GM19238 (cell line): ENCODE data around the gene CCN2.
"Not testable (repeated sequence)": the region's sequence is repeated elsewhere in the genome, so short reads cannot be mapped to it uniquely, and the experiment has no call there.

Experiments used
- DNase-seq: peaks from one replicate; pipeline ENCODE4 v3.0.0; 2011; ENCODE audit warnings: low spot score; ENCODE audit not compliant: insufficient read length

Gene CCN2

GRCh38 chr6:131910956-131911355 is 40.2 kb downstream of the CCN2 start:
- no peak for DNase-seq

- no peak for DNase-seq
These were observed 41.0 kb downstream of the CCN2 start for GRCh38 chr6:131910219-131910589.

GRCh38 chr6:131909408-131910218 is 41.6 kb downstream of the CCN2 start:
- peak; percentile 16 for DNase-seq

GRCh38 chr6:131908787-131909186 is 42.4 kb downstream of the CCN2 start:
- not testable (repeated sequence) for DNase-seq

- DNase-seq, result not testable (repeated sequence)
These were observed 47.4 kb downstream of the CCN2 start for GRCh38 chr6:131903734-131904133.

GRCh38 chr6:131901326-131901873 is 49.8 kb downstream of the CCN2 start:
- DNase-seq, result not testable (repeated sequence)

- no peak for DNase-seq
These were observed 50.9 kb downstream of the CCN2 start for GRCh38 chr6:131900231-131900630.

- no peak for DNase-seq
These were observed 52.5 kb downstream of the CCN2 start for GRCh38 chr6:131898718-131899117.
